SK-N-SH (cell line): ENCODE results near the gene TOR4A. TPM values are rescaled to one million over a fixed set of nuclear protein-coding genes. Genes with fewer than 3 reads are reported as not detected.

Experiments
- CTCF ChIA-PET: fragments of 300-600, 350-600 bp; formaldehyde crosslinking; extraction: SDS; loops from one replicate; lab custom pipeline; 2021; lab: Yijun Ruan, JAX
- POLR2A ChIA-PET: fragments of 350-600 bp; sonication (Branson Sonifier 250); formaldehyde crosslinking; extraction: SDS; loops from one replicate; lab custom pipeline; 2020; ENCODE audit warnings: antibody characterized with exemption, inconsistent platforms; lab: Yijun Ruan, JAX
- DNase-seq: peaks from one replicate; pipeline ENCODE4 v3.0.0; 2012
- H2AFZ ChIP-seq: fragments of 200-600 bp; sonication (generic); 2 replicates; pipeline ENCODE4 v1.8.1; 2016; ENCODE audit warnings: antibody characterized with exemption, mild to moderate bottlenecking, low read depth
- H3F3A ChIP-seq: fragments of 200-600 bp; sonication (generic); replicated peaks from 2 replicates; pipeline ENCODE3; 2016; ENCODE audit warnings: antibody characterized with exemption, mild to moderate bottlenecking; ENCODE audit not compliant: insufficient read depth
- H3K27ac ChIP-seq, 2 experiments: fragments of 200-500 bp in 1 of 2; fragments of 200-600 bp in 1 of 2; sonication (Bioruptor generic) in 1 of 2; sonication (generic), shearing (Covaris generic) in 1 of 2; 2 replicates each; pipeline versions ENCODE4 v1.5.1 to v1.6.1; 2014 to 2016; ENCODE audit warnings: low read depth in 2 of 2, inconsistent platforms in 1 of 2, low read length in 1 of 2, mild to moderate bottlenecking in 1 of 2, mixed read lengths in 1 of 2
- H3K27me3 ChIP-seq: fragments of 200-600 bp; sonication (generic), shearing (Covaris generic); 2 replicates; pipeline ENCODE4 v1.6.1; 2016; ENCODE audit warnings: mixed run types; ENCODE audit not compliant: insufficient read depth
- H3K36me3 ChIP-seq, 2 experiments: fragments of 200-500 bp in 1 of 2; fragments of 200-600 bp in 1 of 2; sonication (Bioruptor generic) in 1 of 2; sonication (generic) in 1 of 2; replicated peaks in 1 of 2; 2 replicates each; pipeline versions ENCODE3 to v1.5.1; 2014 to 2016; ENCODE audit warnings: low read length in 1 of 2, mild to moderate bottlenecking in 1 of 2; ENCODE audit not compliant: insufficient read depth in 2 of 2, control insufficient read depth in 1 of 2
- H3K4me1 ChIP-seq, 2 experiments: fragments of 200-500 bp in 1 of 2; fragments of 200-600 bp in 1 of 2; sonication (Bioruptor generic) in 1 of 2; sonication (generic), shearing (Covaris generic) in 1 of 2; 2 replicates each; pipeline versions ENCODE4 v1.5.1 to v1.6.1; 2014 to 2016; ENCODE audit warnings: low read depth in 1 of 2, low read length in 1 of 2, mixed run types in 1 of 2; ENCODE audit not compliant: insufficient read depth in 2 of 2, control insufficient read depth in 1 of 2
- H3K4me2 ChIP-seq: fragments of 200-600 bp; sonication (generic), shearing (Covaris generic); 2 replicates; pipeline ENCODE4 v1.6.1; 2017; ENCODE audit warnings: mixed run types
- H3K4me3 ChIP-seq, 2 experiments: fragments of 200-500 bp in 1 of 2; fragments of 200-600 bp in 1 of 2; sonication (Bioruptor generic) in 1 of 2; sonication (generic), shearing (Covaris generic) in 1 of 2; 2 replicates each; pipeline versions ENCODE4 v1.5.1 to v1.8.1; 2014 to 2016; ENCODE audit warnings: low read depth in 2 of 2, inconsistent platforms in 1 of 2, low read length in 1 of 2, mild to moderate bottlenecking in 1 of 2, mixed read lengths in 1 of 2, moderate library complexity in 1 of 2
- H3K79me2 ChIP-seq: fragments of 200-600 bp; sonication (generic); 2 replicates; pipeline ENCODE4 v1.8.1; 2017; ENCODE audit warnings: mild to moderate bottlenecking; ENCODE audit not compliant: insufficient read depth
- H3K9ac ChIP-seq: fragments of 200-600 bp; sonication (generic); 2 replicates; pipeline ENCODE4 v1.6.1; 2017; ENCODE audit warnings: mixed run types
- H3K9me2 ChIP-seq: fragments of 200-600 bp; sonication (generic); 2 replicates; pipeline ENCODE4 v1.6.1; 2017; ENCODE audit warnings: mixed run types
- H3K9me3 ChIP-seq: fragments of 200-600 bp; sonication (generic); 2 replicates; pipeline ENCODE4 v1.6.1; 2017; ENCODE audit warnings: mixed run types, mild to moderate bottlenecking, moderate library complexity
- H4K20me1 ChIP-seq: fragments of 200-600 bp; sonication (generic); 2 replicates; pipeline ENCODE4 v1.6.1; 2017; ENCODE audit warnings: mild to moderate bottlenecking, mixed run types; ENCODE audit not compliant: insufficient read depth
- EP300 ChIP-seq, 2 experiments: IDR thresholded peaks; 2 replicates each; pipeline versions ENCODE4 v1.4.0 to v1.6.1; 2012; ENCODE audit warnings: borderline replicate concordance in 1 of 2, low read depth in 1 of 2, low read length in 1 of 2
- FOXJ3 ChIP-seq: sonication (generic); formaldehyde crosslinking; IDR thresholded peaks from 2 replicates; pipeline ENCODE4 v1.5.1; 2020; ENCODE audit warnings: mild to moderate bottlenecking, missing genetic modification reagents
- FOXM1 ChIP-seq: IDR thresholded peaks from 2 replicates; pipeline ENCODE4 v1.4.0; 2012; ENCODE audit warnings: low read depth, mild to moderate bottlenecking
- GABPA ChIP-seq: IDR thresholded peaks from 2 replicates; pipeline ENCODE4 v1.4.0; 2012; ENCODE audit warnings: low read depth, mild to moderate bottlenecking
- MEF2A ChIP-seq: IDR thresholded peaks from 2 replicates; pipeline ENCODE4 v1.4.0; 2012; ENCODE audit warnings: low read depth, borderline replicate concordance
- NFIC ChIP-seq: IDR thresholded peaks from 2 replicates; pipeline ENCODE4 v1.4.0; 2012; ENCODE audit warnings: borderline replicate concordance
- RAD21 ChIP-seq: IDR thresholded peaks from 2 replicates; pipeline ENCODE4 v1.6.1; 2012; ENCODE audit warnings: mild to moderate bottlenecking, low read length
- REST ChIP-seq: IDR thresholded peaks from 2 replicates; pipeline ENCODE4 v1.6.1; 2012; ENCODE audit warnings: mild to moderate bottlenecking, low read depth, low read length, moderate library complexity
- SMC3 ChIP-seq: IDR thresholded peaks from 2 replicates; pipeline ENCODE4 v1.6.1; 2012; ENCODE audit warnings: low read depth, low read length, improper control_type of control experiment
- WGBS: methylation state at CpG from one replicate; pipeline ENCODE4 v1.1.6; 2017; ENCODE audit warnings: low lambda C conversion rate; 5-methylcytosine and 5-hydroxymethylcytosine counted together
- polyA plus RNA-seq, 3 experiments: library from polyadenylated mRNA; depleted of rRNA; stranded (reverse); fragments of >200 nt; gene quantifications; 2 replicates each; pipeline ENCODE4 v1.2.3, GENCODE V29; 2012
- TF ChIP-seq, protein P1 (sequence below): IDR thresholded peaks from 2 replicates; pipeline ENCODE4; 2012
- TF ChIP-seq, protein P2 (sequence below): IDR thresholded peaks from 2 replicates; pipeline ENCODE4 v1.4.0; 2012; ENCODE audit warnings: low read depth
- TF ChIP-seq, protein P3 (sequence below): IDR thresholded peaks from 2 replicates; pipeline ENCODE4 v1.4.0; 2012; ENCODE audit warnings: low read depth, borderline replicate concordance

The TOR4A gene
- polyA plus RNA-seq, 1 of the 3 experiments (the other 2 are of a cell fraction) = 0.81 TPM

DNA sequence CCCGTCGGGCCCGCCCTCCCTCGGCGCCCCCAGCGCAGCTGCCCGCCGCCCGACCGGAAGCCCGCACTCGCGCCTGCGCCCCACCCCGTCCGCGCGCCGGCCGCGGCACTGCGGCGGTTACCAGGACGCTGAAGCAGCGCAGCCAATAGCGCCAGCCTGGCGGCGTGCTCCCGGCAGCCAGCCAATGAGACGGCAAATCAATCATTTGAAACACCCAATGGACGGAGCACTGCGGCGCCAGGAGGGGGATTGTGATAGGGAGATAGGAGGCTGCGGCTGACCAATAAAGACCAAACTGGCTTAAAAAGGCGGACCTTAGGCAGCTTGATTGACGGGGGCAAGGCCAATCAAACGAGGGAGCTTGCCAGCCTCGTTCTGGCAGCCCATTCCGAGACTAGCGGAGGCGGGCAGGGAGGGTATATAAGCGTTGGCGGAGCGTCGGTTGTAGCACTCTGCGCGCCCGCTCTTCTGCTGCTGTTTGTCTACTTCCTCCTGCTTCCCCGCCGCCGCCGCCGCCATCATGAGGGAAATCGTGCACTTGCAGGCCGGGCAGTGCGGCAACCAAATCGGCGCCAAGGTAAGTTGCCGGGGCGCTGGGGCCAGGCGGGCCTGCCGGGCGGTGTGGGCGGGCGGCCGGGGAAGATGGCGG lies 36.6 kb upstream of the TOR4A start, which contains the start of gene TUBB4B (continued):
- TF ChIP-seq, protein P1, sequence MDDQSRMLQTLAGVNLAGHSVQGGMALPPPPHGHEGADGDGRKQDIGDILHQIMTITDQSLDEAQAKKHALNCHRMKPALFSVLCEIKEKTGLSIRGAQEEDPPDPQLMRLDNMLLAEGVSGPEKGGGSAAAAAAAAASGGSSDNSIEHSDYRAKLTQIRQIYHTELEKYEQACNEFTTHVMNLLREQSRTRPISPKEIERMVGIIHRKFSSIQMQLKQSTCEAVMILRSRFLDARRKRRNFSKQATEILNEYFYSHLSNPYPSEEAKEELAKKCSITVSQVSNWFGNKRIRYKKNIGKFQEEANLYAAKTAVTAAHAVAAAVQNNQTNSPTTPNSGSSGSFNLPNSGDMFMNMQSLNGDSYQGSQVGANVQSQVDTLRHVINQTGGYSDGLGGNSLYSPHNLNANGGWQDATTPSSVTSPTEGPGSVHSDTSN = peak; percentile 100
- TF ChIP-seq FOXM1 (peak; percentile 85; the same call in 1 of the 2 replicates), FOXJ3 (CRISPR knock-in tag) (no peak)

DNA sequence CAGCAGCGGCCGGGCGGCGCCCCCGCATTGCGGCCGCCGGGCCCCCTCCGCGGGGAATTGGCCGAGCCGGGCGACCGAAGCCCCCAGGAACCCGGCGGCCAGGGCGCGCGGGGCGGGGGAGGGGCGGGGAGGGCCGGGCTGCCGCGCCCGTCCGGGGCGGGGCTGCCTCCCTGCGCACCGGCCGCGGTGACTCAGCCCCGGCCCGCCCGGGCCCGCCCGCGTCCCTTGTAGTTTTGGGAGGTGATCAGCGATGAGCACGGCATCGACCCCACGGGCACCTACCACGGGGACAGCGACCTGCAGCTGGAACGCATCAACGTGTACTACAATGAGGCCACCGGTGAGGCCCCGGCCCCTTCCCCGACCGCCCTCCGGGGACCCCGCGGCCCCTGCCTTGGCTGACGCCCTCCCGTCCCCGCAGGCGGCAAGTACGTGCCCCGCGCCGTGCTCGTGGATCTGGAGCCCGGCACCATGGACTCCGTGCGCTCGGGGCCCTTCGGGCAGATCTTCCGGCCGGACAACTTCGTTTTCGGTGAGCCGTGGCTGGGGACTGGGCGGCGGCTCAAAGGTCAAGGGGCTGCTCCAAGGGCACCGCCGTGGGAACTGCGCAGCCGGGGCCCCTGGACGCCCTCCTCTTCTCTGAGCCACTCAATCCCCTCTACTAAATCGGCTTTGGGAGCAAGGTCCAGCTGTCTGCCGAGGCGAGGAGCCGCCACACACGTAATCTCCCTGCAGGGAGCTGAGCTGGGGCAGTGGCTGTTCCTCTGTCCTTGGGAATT lies 35.8 kb upstream of the TOR4A start:
- no peak overlapping the region for H2AFZ ChIP-seq
- peak overlapping the region; percentile 88 for H3K9ac ChIP-seq
- peaks cover 16% of the 10 kb centered on the region for H3F3A ChIP-seq
- peak overlapping the region; percentile 84 to 87 for H3K4me3 ChIP-seq
- peaks cover 13 to 20% of the 10 kb centered on the region in 2 experiments for H3K36me3 ChIP-seq
- peak overlapping the region; percentile 59 to 91; a peak in 3 of 4 replicates for H3K27ac ChIP-seq
- peaks cover 29% of the 10 kb centered on the region for H4K20me1 ChIP-seq
- TF ChIP-seq, protein P2, sequence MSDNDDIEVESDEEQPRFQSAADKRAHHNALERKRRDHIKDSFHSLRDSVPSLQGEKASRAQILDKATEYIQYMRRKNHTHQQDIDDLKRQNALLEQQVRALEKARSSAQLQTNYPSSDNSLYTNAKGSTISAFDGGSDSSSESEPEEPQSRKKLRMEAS = no peak
- TF ChIP-seq, protein P3, sequence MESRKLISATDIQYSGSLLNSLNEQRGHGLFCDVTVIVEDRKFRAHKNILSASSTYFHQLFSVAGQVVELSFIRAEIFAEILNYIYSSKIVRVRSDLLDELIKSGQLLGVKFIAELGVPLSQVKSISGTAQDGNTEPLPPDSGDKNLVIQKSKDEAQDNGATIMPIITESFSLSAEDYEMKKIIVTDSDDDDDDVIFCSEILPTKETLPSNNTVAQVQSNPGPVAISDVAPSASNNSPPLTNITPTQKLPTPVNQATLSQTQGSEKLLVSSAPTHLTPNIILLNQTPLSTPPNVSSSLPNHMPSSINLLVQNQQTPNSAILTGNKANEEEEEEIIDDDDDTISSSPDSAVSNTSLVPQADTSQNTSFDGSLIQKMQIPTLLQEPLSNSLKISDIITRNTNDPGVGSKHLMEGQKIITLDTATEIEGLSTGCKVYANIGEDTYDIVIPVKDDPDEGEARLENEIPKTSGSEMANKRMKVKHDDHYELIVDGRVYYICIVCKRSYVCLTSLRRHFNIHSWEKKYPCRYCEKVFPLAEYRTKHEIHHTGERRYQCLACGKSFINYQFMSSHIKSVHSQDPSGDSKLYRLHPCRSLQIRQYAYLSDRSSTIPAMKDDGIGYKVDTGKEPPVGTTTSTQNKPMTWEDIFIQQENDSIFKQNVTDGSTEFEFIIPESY = no peak
- TF ChIP-seq NFIC (no peak), REST (no peak), EP300 (IDR thresholded peaks at IDR 0.05; ENCODE audit: borderline replicate concordance in 1 of 2, low read depth in 1 of 2, low read length in 1 of 2) (no peak), RAD21 (no peak), SMC3 (no peak), MEF2A (no peak), GABPA (no peak)
- TF ChIP-seq, protein P1 = no peak; the same call in 1 of the 2 replicates
- peak; percentile 75 for DNase-seq
- ChIA-PET POLR2A (interaction anchor here (0.6 to 6.4 kb wide), 14 partner anchors 9 to 291 kb away, joined by 3 to 83 read pairs (median 8); partner anchors contain the start of genes ANAPC2, CYSRT1, DPP7 and GRIN1), CTCF (interaction anchor here (1.1 to 2.0 kb wide), 5 partner anchors 12 to 212 kb away, joined by 3 to 10 read pairs (median 4); partner anchors contain the start of genes ANAPC2, EXD3, NELFB and NOXA1)
- H3K4me1 ChIP-seq = peaks cover 17 to 32% of the 10 kb centered on the region in 2 experiments; a peak in 2 of 4 replicates
- peak overlapping the region; percentile 98 for H3K4me2 ChIP-seq
- H3K9me3 ChIP-seq = no peaks in the 10 kb centered on the region
- H3K27me3 ChIP-seq = no peaks in the 10 kb centered on the region
- H3K79me2 ChIP-seq = peaks cover 55% of the 10 kb centered on the region
- H3K9me2 ChIP-seq = no peaks in the 10 kb centered on the region
- 0% methylated on average over 10 of the region's 83 CpGs for WGBS
